HG02642 (cell line): ENCODE measurements around the gene B3GALNT2.
"Not testable (repeated sequence)": the region's sequence is repeated elsewhere in the genome, so short reads cannot be mapped to it uniquely, and the experiment has no call there.

Experiments
- ATAC-seq: cut with Tn5 transposase; IDR thresholded peaks from one replicate; pipeline ENCODE4 v1.9.1; 2021; ENCODE audit warnings: mild to moderate bottlenecking; ENCODE audit not compliant: unreplicated experiment, poor library complexity

The B3GALNT2 gene

GRCh38 chr1:235457856-235458255, 46.4 kb downstream of the B3GALNT2 start:
- not testable (repeated sequence) for ATAC-seq

DNA sequence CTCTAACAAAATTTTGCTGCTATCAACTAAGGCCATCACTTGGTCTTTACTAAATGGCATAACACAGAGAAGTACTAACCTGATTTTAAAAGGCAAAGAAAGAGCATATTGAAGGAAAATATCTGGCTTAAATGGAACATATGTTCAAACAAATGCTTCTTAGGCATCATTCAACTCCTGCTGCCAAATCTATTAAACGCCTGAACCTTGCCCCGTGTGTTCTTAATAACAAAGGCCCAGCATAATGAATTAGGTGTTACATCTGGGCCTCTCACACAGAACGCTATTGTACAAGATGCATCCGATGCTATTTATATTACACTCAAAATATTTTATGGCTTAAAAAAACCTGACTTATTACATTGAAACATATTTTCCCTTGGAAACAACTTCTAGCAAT, 48.4 kb downstream of the B3GALNT2 start:
- no peak for ATAC-seq

DNA sequence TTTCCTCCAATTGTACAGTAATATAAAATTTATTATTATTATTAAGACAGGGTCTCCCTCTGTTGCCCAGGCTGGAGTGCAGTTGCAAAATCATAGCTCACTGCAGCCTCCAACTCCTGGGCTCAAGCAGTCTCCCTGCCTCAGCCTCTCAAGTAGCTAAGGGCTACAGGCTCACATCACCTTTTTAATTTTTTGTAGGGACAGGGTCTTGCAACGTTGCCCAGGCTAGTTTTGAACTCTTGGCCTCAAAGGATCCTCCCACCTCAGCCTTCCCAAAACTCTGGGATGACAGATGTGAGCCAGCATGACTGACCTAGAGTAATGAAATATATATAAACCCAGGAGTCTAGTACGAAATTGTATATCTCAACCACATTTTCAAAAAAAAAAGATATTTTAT, 49.2 kb downstream of the B3GALNT2 start:
- no peak for ATAC-seq

- ATAC-seq, result no peak
These were observed 50.2 kb downstream of the B3GALNT2 start for GRCh38 chr1:235454021-235454420.

- no peak for ATAC-seq
These were observed 53.3 kb downstream of the B3GALNT2 start for GRCh38 chr1:235450886-235451483.

GRCh38 chr1:235450433-235450832, 53.8 kb downstream of the B3GALNT2 start:
- no peak for ATAC-seq

- no peak for ATAC-seq
These were observed 55.6 kb downstream of the B3GALNT2 start for GRCh38 chr1:235448616-235449015.

DNA sequence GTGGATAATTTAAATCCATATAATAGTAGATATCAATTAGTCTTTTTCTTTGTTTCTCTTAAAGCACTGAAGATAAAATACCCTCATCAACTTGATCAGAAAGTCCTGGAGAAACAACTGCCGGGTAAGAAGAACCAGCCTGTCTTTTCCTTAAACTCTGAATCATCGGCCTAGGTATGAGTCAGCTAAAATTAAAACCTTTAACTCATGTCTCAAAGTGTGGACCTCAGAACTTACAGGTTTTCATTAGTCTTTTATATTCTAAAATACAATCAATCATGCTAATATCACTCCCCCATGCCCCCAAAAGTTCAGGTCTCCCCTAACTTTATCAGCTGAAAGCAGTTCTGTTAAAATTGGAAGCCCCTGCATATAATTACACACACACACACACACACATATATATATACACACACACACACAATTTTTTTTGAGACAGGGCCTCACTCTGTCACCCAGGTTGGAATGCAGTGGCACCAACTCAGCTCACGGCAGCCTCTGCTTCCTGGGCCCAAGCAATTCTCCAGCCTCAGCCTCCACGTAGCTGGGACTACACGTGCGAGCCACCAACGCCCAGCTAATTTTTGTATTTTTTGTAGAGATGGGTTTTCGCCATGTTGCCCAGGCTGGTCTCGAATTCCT, 61.3 kb downstream of the B3GALNT2 start:
- no peak for ATAC-seq

- no peak for ATAC-seq
These were observed 63.0 kb downstream of the B3GALNT2 start for GRCh38 chr1:235441159-235441685.

GRCh38 chr1:235434001-235434400, 70.3 kb downstream of the B3GALNT2 start:
- ATAC-seq, result no peak

GRCh38 chr1:235430991-235431390, 73.3 kb downstream of the B3GALNT2 start:
- no peak for ATAC-seq

- no peak for ATAC-seq
These were observed 75.1 kb downstream of the B3GALNT2 start for GRCh38 chr1:235429143-235429542.

DNA sequence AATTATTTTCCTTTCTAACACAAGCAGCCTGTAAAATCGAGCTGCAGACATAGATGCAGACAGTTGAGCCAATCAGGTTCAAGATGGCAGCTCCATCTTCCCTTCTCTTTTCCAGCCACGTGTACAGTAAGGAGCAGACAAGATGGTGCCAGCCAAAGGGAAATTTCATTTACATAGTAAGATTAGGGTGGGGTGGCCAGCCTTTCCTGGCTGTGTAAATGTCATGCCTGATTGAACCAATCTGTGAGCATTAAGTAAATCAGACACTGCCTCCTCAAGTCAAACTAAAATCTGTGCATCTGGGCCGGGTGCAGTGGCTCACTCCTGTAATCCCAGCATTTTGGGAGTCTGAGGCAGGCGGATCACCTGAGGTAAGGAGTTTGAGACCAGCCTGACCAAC, 76.8 kb downstream of the B3GALNT2 start:
- no peak for ATAC-seq

DNA sequence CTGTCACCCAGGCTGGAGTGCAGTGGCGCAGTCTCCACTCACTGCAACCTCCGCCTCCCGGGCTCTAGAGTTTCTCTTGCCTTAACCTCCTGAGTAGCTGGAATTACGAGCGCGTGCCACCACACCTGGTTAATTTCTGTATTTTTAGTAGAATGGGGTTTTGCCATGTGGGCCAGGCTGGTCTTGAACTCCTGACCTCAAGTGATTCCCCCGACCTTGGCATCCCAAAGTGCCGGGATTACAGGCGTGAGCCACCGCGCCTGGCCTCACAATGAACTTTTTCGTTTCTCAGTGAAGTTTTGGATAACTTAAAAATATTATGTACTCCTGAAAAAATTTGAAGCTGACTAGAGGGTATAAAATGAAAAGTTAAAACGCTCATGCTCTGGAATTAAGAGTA, 77.6 kb downstream of the B3GALNT2 start:
- no peak for ATAC-seq

DNA sequence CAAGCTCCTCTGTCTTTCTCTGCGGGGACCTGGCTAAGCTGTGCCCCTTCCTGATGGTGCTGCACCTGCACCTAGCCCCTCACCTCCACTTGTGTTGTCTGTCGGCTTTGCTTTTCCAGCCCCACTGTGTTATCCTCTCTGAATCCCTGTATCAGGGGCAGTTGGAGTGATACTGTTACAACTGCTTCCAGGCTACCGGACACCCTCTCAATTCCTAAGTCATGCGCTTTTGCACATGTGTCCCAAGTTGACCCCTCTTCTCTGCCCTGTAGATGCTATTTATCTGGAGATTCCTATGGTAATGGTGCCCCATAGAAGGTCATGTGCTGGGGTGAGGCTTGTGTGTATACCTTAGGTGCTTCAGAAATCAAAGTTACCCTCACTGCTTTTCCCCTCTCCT, 78.1 kb downstream of the B3GALNT2 start:
- ATAC-seq, result no peak

- ATAC-seq, result no peak
These were observed 78.9 kb downstream of the B3GALNT2 start for GRCh38 chr1:235425357-235425756.

- no peak for ATAC-seq
These were observed 80.2 kb downstream of the B3GALNT2 start for GRCh38 chr1:235424092-235424491.

DNA sequence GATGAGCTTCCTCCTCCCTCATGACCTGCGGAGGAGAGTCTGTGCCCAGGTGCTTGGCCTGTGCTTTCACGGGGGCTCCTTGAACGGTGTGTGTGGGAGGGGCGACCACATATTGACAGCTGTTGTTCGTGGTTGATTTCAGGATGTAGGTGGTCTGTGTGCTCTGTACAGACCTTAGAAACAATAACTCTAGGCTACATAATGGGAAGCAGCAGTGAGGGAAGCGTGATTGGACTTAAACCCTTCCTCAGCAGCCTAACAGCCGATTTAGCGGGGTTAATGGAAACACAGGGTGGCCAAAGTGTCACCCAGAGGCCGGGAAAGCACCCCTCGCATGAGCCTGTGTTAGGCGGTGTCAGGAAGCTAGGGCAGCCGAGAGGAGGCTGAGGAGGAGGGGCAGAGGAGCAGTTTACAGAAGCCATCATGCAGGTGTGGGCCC, 81.0 kb downstream of the B3GALNT2 start:
- ATAC-seq, result peak; percentile 56

DNA sequence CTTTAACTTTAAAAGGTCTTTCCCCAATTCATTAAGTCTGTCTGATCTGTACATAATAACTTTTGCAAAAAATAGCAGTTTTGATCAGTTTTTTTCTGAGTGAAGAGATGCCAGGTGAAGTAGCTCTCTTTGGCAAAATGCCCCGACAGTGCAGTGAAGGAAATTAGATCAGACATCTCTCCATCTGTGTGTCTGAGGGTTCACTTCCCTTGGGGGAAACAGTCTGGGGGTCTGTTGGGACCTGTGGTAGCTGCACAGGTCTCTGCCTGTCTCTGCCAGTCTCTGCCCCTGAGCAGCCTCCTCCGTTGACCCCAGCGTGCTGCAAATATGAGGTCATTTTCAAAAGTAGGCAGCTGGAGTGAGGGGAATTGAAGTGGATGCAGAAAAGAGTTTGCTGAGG, 82.5 kb downstream of the B3GALNT2 start:
- ATAC-seq, result no peak

DNA sequence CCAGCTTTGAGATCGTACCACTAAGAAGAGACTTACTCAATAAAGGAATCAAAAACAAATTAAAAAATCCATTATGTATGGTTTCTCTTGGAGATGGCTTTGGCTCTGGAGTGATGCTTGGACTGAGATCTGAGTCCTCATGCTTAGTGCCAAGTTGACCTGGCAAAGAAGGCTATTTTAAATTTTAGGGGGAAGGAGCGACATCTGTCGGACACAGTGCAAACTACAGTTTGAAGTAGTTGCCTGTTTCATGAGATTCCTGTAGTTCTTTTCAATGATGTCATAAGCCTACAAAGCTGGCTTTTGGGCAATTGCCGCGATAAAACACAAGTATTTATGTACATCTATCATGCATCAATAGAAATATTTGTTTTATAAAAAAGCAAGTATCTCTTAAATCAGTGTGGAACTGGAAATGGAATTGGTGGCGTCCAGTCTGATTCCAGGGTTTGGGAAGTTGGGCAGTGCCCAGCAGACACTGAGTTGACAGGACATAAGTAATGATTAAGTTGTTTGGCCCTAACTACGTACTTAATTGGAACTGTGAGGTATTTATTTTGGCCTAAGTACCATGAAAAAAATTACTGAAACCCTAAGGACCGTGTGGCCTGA, 87.1 kb downstream of the B3GALNT2 start:
- ATAC-seq, result no peak

- ATAC-seq, result no peak
These were observed 87.6 kb downstream of the B3GALNT2 start for GRCh38 chr1:235416662-235417049.
